ENCODE measurements around the gene SLC6A11.

Gene SLC6A11

GRCh38 chr3:10954740-10955139, 138.7 kb downstream of the SLC6A11 start:
- DNase-seq (ENCODE audit: low spot score) = no peak

DNA sequence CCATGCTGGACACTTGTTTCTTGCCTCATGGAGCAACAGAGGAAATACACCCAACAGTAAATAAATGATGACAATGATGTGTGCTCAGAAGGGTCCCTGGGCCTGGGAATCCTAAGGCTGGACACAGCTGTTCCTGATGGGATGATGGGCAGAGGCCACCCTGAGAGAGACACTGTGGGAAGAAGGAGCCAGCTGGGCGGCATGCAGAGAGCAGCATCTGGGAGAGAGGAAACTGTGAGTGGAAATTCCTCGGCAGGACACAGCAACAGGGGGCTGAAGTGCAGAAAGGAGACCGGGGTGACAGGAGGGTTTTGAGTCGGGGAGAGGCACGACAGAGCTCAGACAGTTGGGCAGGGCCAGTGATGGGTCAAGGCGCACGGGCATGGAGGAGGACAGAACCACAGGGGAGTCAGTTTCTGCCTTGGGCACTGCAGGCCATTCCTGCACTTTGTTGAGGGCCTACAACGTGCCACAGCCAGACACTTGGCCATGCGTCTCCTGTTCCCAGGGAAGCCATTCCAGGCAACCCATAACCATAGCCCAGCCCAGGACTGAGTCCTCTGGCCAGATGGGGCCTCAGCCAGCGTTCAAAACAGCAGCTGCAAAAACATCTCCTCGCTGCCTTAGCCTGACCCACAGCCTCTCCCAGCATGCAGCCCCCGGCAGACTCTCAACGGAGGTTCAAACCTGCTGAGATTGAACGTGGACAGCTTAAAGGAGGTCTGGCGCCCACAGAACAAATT, 139.9 kb downstream of the SLC6A11 start:
- DNase-seq (ENCODE audit: low spot score) = no peak

GRCh38 chr3:10956531-10956930, 140.5 kb downstream of the SLC6A11 start:
- DNase-seq (ENCODE audit: low spot score) = no peak

- no peak for DNase-seq (ENCODE audit: low spot score)
These were observed 141.0 kb downstream of the SLC6A11 start for GRCh38 chr3:10956986-10957385.

- DNase-seq (ENCODE audit: low spot score) = no peak
These were observed 142.1 kb downstream of the SLC6A11 start for GRCh38 chr3:10957976-10958749.

DNA sequence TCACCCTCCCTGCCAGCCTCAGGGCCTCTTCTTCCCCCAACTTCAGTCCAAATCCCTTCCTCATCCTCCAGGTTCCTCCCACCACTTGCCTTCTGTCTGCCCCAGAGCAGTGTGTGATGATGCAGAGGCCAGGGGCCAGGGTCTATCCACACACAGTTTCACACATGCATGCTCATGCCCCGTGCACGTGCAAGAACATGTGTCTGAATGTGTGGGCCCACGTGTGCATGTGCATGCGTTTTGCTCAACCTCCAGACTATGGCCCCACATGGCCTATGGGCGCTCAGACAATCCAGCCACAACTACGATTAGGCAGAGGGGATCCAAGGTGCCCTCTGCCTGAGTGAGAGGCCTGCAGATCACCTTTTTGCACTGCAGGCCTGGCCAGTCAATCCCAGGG, 144.2 kb downstream of the SLC6A11 start:
- no peak for DNase-seq (ENCODE audit: low spot score)

- no peak for DNase-seq (ENCODE audit: low spot score)
These were observed 145.9 kb downstream of the SLC6A11 start for GRCh38 chr3:10961921-10962320.

GRCh38 chr3:10962481-10963036, 146.5 kb downstream of the SLC6A11 start:
- DNase-seq (ENCODE audit: low spot score) = no peak

DNA sequence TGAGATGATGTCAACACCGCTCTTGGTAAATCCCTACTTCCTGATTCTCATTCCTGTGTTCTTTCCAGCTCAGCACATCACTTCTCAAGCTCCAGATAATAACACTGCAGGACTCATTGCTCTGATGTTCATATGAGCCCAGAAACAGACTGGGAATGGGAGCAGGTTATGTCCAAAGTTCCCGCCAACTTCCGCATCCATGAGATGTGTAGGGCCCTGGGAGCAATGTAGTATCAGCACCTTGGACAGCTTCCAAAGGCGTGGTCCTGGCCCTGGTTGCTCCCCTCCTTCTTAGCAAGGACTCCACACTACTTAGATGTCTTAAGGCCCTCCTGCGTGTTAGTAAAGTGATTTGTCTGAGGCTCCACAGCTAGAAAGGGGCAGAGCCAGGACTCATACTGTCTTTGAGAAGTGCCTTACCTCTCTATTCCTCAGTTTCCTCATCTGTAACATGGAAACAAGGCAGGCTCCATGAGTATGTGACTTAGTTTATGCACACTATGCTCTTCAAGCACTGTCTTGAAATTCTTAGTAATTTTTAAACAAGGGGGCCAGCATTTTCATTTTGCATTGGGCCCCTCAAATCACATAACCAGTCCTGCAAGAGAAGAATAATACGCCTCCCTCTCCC, 148.6 kb downstream of the SLC6A11 start:
- peak; percentile 20 for DNase-seq (ENCODE audit: low spot score)

DNA sequence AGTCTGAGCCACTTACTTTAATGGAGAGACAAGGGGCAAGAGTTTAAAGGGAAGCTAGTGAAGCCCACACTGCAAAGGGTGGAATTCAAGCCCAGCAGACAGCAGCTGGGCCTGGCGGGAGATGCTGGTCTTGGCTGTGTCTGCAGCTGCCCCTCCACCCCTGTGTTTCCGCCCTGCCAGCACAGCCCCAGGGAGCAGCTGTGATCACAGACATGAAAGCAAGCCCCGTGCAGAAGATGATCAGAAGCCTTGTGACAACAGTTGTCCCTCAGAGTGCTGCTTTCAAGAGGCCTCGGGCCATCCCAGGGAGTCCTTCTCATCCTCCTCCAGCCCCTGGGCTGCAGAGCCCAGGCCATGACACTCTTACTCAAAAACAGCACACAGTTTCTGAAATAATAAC, 152.4 kb downstream of the SLC6A11 start:
- no peak for DNase-seq (ENCODE audit: low spot score)

GRCh38 chr3:10970306-10970960, 154.4 kb downstream of the SLC6A11 start:
- DNase-seq (ENCODE audit: low spot score) = no peak

DNA sequence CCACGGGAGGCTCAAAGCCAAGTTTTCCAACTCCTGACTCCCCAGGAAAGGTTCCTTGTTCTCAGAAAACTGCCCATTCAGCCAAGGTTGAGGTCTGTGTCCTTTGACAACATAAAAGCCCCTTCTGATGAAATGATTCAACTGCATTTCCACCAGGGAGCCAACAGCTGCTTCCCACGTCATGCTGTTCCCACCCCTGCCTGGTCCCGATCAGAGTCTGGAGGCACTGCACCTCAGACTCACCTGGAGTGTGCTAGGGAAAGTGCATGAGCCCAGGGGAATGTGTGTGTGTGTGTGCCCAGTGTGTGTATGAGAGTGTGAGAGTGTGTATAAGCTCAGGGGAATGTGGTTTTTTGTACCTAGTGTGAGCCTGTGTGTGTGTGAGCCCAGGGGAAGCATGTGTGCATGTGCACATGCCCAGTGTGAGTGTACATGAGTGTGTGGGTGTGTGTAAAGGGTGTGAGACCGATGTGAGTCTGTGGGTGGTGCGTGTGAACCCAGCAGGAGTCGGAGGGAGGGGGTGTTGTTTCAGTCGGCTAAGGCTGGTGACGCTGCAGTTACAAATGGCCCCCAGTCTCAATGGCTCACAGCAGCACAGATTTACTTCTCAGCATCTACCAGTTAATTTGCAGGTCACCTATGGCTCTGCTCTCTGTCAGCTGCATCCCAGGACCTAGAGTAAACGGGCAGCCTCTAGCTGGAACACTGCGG, 156.2 kb downstream of the SLC6A11 start:
- no peak for DNase-seq (ENCODE audit: low spot score)

- no peak for DNase-seq (ENCODE audit: low spot score)
These were observed 157.1 kb downstream of the SLC6A11 start for GRCh38 chr3:10973046-10973595.

GRCh38 chr3:10974131-10974530, 158.1 kb downstream of the SLC6A11 start:
- DNase-seq (ENCODE audit: low spot score) = no peak

DNA sequence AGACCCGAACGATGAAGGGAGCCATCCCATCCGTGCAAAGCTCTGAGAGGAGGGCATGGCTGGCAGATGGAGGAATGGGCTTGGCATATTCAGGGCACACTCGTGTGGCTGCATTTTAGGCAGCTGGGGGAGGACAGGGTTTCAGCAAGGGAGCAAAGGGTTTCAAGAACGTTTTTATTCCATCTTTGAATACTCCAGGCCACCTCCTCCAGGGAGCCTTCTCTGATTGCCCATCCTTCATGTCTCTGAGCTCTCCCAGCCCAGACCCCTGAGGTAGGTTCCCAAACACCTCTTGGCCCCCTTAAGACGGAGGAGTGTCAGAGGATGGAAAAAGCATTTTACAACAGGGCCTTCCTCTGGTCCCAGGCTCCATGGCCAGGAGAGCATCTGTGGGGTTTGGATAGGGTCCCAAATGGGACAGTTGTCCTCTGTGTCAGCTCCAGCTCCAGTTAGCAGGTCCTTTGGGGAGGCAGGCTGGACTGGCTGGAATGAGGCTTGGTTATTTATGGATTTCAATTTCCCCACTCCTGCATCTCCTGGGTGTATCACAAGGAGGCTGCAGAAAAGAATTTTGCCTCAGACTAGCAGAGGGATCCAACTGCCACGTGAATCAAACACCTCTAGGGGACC, 158.8 kb downstream of the SLC6A11 start:
- no peak for DNase-seq (ENCODE audit: low spot score)

DNA sequence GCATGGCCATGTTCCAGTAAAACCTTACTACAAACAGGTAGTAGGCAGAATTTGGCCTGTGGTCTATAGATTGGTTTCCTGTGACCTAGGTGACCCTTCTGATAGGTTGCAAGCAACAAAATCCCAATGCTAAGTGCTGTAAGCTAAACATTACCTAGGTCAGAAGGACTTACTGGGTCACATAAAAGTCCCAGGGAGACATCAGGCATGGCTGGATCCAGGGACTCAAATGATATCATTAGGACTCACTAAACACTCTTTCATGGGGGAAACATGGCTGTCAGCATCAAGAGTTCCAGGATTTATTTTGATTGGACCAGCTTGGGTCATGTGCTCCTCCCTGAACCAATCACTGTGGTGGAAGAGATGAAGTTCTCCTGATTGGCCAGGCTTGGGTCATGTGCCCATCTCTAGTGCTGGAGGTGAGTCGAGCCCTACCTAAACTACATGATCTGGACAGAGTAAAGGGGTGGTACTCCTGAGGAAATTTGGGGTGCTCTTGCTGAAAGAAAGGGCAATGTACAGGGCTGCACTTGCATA, 159.7 kb downstream of the SLC6A11 start:
- DNase-seq (ENCODE audit: low spot score) = no peak

- DNase-seq (ENCODE audit: low spot score) = no peak
These were observed 160.7 kb downstream of the SLC6A11 start for GRCh38 chr3:10976770-10977169.

DNA sequence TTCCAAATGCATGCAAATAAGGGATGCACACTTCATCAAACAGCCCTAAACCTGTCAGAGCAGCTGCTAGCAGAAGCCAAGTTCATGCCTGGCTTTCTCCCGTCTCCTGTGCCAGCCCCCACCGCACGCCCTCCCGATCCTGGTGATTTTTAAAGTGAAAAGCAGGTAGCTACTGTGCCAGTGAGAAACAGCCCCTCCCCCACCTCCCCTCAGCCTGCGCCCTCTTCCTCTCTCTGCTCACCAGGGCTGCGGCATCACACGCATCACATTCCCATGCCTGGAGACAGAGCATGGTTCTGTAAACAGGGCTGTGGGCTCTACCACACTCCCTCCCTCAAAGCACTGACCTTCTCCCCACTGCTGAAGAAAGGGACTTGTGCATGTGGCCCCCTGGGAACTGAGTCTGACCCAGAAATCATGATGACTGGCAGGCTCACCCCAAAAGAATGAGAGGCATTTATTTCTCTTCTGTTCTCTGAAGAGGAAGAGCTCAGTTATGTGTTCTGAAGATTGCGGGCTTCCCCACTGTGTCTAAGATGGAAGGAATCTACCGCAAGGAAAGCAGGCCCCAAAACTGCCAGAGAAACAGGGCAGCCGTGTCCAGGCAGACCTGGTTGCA, 162.0 kb downstream of the SLC6A11 start:
- DNase-seq (ENCODE audit: low spot score) = no peak

GRCh38 chr3:10978956-10979355, 162.9 kb downstream of the SLC6A11 start:
- no peak for DNase-seq (ENCODE audit: low spot score)

- DNase-seq (ENCODE audit: low spot score) = no peak
These were observed 164.3 kb downstream of the SLC6A11 start for GRCh38 chr3:10980312-10980711.
